Loucy (cell line): ENCODE results near the gene VPS52.

Experiments
- EZH2phosphoT487 ChIP-seq: fragments of 200-600 bp; IDR thresholded peaks from 2 replicates; pipeline ENCODE4 v1.6.1; 2018; ENCODE audit warnings: antibody characterized with exemption, mild to moderate bottlenecking, moderate library complexity, borderline replicate concordance
- TF ChIP-seq, protein P1 (sequence below): fragments of 200-600 bp; sonication (generic); conservative IDR thresholded peaks from 2 replicates; pipeline ENCODE4 v1.5.1; 2014; ENCODE audit warnings: mild to moderate bottlenecking, antibody characterized with exemption, low read length

DNA sequence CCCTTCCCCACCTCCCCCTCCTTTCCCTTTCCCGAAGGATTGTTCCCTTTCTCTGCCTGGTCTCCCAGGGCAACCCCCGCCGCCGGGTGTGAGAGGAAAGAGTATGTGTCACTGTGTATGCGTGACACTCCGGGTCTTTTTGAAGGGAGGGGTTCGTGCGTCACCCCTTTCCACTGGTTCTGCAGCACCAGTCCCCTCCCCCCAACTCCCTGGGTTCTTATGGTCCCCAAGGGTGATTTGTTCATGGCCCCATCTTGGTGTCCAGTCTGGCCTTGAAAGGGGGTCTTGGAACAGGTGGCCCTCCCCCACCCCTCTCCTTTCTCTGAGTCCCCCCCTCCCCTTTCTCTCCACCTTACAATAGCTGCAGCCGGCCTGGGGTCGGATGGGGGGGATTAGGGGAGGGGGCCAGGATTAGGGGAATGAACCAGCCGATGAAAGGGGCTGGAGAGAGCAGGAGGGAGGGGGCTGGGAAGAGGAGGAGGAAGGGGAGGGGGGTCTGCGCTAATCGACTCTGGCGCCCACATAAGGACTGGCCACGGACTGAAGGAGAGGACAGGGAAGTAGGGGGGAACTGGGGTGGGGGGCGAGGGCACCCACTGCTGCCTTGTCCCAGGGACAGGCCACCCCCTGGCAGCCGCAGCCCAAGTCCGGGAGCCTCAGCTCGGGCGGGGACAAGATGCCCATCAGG is 64.7 kb downstream of the VPS52 start:
- no peak for TF ChIP-seq EZH2phosphoT487
- TF ChIP-seq, protein P1, sequence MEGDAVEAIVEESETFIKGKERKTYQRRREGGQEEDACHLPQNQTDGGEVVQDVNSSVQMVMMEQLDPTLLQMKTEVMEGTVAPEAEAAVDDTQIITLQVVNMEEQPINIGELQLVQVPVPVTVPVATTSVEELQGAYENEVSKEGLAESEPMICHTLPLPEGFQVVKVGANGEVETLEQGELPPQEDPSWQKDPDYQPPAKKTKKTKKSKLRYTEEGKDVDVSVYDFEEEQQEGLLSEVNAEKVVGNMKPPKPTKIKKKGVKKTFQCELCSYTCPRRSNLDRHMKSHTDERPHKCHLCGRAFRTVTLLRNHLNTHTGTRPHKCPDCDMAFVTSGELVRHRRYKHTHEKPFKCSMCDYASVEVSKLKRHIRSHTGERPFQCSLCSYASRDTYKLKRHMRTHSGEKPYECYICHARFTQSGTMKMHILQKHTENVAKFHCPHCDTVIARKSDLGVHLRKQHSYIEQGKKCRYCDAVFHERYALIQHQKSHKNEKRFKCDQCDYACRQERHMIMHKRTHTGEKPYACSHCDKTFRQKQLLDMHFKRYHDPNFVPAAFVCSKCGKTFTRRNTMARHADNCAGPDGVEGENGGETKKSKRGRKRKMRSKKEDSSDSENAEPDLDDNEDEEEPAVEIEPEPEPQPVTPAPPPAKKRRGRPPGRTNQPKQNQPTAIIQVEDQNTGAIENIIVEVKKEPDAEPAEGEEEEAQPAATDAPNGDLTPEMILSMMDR = no peak
